Eye (tissue), 1 donor: ENCODE measurements around the gene PIK3CA.
"Not testable (repeated sequence)": the region's sequence is repeated elsewhere in the genome, so short reads cannot be mapped to it uniquely, and the experiment has no call there.

ENCODE experiments used
- DNase-seq: peaks from one replicate; pipeline ENCODE4 v3.0.0-alpha.2; 2015

Gene PIK3CA

DNA sequence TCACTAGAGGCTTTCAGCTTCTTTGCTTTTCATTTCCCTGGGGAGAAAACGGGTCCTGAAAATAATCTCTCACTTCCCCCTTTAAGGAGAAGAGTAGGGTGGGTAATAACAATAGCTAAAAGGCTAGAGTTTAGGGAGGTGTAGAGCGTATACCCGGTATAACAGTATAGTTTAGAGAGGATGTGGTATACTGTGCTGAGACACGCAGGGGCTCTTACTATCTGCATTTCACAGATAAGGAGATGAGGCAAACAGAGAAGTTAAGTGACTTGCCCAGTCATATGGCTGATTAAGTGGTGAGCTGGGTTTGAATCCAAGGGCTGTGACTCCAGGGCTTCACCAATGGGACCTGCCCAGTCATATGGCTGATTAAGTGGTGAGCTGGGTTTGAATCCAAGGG is 117.7 kb downstream of the PIK3CA start:
- no peak for DNase-seq

DNA sequence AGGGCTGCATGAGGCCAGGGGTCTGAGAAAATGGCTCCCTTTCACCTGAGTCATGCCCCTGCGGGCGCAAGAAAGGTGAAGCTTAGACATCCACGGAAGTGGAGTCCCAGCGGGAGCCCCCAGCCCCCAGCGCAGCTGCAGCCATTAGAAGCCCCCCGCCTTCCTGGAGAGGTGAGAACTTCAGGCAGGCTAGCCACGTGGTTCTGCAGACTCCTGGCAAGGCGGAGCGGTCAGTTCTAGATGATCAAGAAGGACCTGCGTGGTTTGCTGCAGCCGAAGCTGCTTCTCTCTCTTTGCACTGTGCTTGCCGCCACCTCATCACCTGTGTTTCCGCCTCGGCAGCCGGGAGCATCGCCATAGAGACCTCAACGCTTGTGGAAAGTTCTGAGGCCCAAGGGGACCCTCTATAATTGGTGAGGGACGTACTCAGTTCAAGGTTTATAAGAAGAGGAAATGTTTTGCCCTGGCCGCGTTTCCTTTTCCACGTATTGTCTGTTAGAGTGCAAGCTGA is 118.6 kb downstream of the PIK3CA start:
- no peak for DNase-seq

DNA sequence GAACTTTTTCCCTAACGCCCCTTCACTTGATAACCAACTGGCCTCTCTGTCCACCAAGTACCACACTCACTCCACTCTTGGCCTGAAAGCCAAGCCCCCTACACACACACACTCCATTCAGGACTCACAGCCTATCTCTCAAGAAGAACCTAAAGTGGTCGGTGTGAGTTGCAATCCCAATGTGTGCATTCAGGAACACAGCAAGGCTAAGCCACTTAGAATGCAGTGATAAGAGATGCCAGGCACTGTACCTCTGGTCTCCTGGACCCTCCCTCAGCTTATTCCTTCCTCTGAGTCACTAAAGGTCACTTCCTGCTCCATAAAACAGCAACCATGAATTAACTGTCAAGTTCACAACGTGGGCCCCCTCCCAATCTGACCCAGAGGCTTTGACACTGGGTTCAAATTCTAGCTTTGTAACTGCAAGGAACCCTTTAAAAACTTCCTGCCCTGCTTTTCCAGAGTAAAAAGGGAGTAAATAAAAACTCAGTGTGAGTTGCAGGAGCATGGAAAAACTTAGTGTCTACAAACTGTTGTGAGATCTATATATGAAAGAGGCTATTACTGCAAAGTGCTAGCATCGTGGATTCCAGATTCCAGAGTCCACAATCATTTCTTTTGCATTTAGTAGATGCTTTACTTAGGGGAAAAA is 120.4 kb downstream of the PIK3CA start:
- DNase-seq, result no peak

DNA sequence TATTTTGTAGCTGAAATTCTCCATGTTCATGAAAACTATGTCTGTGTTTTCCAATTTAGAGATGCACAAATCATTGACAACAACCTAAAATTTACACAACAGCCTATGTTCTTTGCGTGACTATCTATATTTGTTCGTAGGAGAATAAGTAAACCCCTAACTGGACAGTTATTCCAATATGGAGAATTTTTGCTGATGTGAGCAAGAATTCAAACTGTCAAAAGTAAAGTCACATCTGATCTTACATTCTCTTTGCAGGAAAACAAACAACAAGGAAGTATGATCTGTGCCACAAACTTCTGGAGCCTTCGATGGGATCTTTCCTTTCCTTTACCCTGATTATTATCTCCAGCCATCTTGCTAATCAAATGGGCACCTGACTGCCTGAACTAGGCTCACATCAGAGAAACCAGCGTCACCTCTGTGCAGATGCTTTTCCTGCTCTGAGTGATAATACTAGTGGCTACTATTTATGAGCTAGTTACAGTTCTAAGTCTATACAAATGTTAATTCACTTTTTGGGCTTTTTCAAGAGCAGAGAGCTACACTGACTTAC is 121.1 kb downstream of the PIK3CA start:
- DNase-seq, result no peak

DNA sequence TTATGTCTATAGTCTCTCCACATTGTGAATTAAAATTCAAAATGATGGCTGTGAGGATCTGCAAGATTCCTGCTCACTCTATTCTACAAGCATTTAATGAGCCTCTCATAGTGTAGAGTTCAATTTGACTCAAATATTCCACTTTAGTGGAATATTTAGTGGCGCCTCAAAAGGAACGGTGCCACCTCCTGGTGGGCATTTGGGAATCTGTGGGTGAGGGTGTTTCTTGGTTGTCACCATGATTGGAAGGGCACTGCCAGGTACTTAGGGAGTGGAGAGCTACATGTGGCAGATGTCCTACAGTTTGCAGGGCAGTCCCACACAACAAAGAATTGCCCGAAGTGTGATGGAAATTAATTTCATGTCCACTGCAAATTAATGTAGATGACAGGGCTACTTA is 124.2 kb downstream of the PIK3CA start:
- DNase-seq, result no peak

DNA sequence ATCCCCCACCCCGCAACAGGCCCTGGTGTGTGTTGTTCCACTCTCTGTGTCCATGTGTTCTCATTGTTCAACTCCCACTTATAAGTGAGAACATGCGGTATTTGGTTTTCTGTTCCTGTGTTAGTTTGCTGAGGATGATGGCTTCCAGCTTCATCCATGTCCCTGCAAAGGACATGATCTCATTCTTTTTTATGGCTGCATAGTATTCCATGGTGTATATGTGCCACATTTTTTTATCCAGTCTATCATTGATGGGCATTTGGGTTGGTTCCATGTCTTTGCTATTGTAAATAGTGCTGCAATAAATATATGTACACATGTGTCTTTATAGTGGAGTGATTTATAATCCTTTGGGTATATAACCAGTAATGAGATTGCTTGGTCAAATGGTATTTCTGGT is 126.3 kb downstream of the PIK3CA start:
- DNase-seq, result not testable (repeated sequence)

DNA sequence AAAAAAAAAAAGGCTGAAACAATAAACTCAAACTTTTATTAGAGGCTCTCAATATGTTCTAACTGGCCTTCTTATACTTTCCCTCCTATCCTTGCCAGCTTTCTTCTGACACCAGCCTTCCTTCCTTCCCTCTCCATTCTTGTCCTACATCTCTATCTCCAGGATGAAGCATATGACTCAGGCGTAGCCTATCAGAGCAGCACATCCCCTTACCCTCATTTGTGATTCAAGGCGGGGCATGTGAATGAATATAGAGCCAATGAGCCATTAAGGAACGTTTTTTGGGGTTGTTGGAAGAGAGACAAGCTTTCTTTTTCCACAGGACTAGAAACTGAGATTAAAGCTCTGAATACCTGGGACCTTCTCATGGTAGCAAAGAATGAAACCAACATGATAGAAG is 127.8 kb downstream of the PIK3CA start:
- no peak for DNase-seq

DNA sequence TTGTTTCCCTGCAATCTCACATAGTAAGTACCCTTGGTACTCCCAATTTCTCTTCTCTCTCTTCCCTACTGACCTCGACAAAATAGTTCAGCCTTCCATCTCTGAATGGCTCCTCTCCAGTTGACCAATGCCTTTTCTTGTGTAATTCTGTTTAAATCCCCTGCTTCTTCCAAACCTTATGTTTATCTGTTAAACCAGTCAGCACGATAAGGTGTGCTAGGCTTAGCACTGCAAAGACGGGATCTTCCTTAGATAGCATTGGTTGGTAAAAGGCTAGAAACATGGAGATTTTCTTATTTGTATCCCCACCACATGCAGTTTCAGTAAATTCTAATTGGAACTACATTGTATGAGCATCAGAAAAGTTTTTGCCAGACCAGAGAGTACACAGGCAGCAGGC is 128.6 kb downstream of the PIK3CA start:
- no peak for DNase-seq

DNA sequence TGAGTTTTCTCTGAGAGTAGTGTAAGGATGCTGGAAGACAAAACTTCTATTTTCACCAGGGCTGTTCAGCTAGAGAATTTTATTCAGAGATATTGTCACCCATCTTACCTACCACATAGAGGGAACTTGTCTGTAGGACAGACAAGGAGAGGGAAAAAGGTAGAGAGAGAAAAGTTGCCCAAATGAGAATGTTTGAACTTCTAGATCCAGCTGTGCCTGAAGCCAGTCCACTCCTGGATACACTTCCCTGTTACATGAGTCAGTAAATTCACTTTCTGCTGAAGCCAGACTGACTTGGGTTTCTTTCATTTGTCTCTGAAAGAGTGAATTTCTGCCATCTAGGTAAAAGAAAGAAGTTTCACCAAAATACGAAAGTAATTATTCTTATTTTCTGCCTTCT is 130.0 kb downstream of the PIK3CA start:
- no peak for DNase-seq

DNA sequence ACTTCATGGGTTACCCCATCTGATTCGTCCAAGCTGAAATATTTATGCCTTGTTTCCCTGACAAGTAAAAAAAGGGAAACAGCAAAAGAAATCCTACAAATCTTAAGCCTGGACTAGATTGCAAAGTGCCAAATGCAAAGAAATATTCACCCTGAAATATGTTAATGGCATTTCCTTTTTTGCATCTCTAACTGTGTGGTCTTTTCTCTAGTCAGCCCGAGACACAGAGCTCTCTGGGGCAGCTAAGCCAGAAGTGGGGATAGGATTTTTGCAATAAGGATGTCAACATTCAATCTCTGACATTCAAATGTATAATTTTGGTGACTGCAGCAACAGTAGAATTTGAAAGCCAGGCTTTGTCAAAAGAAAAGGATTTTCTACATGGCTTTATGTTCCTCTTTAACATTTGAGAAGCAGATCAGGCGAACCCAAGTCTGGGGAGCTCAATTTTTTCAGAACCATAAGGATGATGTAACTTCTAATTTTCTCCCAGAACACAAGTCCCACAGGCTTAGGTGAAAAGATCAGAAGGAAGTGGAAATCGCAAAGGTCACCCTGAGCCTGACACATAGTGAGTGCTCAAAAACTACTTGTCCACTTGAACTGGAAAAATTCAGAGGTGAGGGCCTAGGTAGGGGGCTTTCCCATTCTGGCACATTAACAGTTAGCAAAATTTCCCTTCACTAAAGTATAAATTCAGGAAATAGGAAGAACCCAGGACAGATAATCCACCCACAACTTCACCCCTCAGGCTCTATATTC is 131.0 kb downstream of the PIK3CA start:
- no peak for DNase-seq

DNA sequence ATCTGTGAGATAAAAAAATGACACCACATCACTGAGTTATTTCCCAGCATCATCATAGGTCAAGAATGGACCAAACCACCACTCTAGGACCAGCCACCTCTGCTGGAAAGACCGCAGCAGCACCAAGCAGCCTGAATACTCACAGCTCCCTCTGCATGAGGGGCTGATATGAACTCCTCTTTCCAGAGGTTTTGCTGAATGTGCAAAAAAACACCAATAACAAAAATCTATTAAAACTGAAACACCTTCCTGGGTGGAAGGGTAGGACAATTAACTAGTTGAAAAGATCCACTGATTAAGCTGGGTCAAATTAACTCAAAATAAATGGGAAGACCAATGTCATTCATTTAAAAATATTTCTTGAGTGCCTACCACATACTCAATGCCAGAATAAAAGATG is 131.7 kb downstream of the PIK3CA start:
- no peak for DNase-seq

DNA sequence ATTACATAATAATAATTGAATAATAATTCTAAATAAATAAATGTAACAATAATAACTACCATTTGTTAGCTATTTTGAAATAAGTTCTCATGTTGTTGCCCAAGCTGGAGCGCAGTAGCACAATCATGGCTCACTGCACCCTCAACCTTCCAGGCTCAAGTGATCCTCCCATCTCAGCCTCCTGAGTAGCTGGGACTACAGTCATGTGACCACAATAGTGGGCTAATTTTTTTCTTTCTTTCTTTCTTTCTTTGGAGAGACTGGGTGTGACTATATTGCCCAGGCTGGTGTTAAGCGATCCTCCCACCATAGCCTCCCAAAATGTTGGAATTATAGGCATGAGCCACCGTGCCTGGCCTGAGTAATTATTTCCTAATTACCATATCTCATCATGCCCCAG is 133.7 kb downstream of the PIK3CA start:
- DNase-seq, result no peak

DNA sequence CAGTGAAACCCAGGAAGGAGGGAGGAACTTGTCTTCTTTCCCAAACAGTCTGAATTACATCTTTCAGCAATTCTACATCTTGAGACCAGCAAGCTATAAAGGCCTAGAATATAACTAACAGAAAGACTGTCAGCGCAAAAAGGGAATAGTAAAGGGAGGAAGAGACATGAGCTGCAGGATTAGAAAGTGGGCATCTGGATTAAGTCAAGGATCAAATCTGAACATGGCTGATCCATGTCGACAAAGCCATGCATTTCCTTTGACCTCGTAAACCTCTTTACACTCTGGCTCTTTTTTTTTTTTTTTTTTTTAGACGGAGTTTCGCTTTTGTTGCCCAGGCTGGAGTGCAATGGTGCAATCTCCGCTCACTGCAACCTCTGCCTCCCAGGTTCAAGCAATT is 138.2 kb downstream of the PIK3CA start:
- DNase-seq, result no peak

DNA sequence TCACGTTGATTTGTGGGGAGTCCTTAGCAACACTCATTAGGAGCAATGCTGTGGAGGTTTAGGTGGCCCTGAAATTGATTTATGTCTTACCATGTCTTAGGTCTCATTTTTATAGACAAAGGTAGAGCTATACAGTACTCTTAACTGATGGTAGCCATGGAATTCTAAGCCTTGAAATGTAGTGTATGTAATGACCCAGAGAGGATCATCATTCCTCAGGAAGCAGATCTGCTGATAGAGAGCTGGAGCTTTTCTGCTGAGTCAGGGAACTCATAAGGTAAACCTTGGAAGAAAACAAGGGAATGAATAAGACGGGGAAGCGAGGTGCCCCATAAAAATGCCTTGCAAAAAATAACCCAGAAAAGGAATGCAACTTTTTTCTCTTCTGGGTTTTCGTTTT is 140.7 kb downstream of the PIK3CA start:
- DNase-seq, result no peak

DNA sequence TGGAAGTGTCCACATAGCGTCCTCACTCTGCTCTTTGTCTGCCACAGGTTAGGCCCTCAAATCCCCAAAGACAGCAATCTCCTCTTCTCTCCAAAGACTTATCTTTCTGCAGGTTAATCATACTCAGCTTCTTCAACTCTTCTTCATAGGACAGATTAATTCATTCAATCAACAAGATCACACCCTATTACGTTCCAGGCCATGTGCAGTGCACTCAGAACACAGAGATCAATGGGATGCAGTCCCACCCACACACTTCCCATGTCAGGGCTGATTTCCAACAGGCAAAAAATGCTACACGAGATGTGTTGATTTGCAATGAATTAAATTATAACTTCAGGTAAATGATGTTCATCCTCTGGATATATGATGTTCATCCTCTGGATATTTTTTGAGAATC is 141.1 kb downstream of the PIK3CA start:
- DNase-seq, result no peak
